Left forelimb (tissue), 1 donor: ENCODE measurements around the gene FBXL22.
A peak's percentile ranks its signal among the peaks of the same experiment; 100 is the strongest.

Experiments used
- DNase-seq: peaks from one replicate; pipeline ENCODE4 v3.0.0-alpha.2; 2018; ENCODE audit warnings: low spot score

Gene FBXL22

DNA sequence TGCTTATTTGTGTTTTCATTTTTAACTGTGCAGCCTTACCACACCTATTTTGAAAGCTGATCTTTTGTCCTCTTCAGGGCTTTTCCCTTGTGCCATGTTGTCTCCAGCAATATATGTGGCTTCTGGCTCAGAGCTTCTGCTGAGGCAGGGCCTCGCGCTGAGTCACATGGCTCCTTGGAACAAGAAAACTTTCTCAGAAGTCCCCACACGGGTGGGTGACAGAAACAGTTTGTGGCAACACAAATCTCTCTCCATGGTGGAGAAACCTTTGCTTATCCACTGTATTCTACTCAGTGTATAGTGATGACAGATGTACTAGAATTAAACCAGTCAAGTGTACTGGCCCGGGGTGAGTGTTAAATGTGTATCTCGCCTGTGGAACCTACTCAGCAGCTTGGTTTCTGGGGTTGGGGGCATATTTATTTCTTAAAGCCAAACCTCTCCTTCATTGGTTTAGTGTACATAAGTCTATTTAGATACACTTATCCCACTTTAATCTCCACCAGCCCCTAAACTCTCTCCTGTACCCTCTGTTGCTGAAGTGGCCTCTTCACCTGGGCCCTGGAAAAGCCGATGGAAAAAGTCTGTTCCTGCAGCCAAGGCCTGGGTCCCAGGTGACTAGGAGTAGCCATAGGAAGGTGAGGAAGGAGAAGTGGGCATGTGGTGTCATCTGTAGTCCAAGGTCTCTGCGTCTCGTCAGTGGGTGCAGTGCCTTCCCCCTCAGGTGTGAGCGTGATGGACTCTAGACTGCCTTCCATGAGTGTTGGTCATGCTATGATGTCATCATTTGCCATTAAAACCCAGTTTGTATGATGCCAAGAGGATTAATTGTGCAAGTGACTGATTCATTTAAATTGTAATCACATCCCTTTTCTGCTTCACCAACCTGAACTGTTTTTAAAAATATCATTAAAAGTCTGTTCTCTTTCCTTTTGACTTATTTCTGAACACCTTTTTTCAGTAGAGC, 3.2 kb upstream of the FBXL22 start:
- no peak for DNase-seq

GRCh38 chr15:63595065-63595464, 2.1 kb upstream of the FBXL22 start:
- DNase-seq = no peak

GRCh38 chr15:63595688-63596087, 1.5 kb upstream of the FBXL22 start:
- DNase-seq = no peak

GRCh38 chr15:63596676-63597037, 530 bp upstream of the FBXL22 start:
- no peak for DNase-seq

GRCh38 chr15:63597821-63598220, 634 bp downstream of the FBXL22 start:
- DNase-seq = no peak

DNA sequence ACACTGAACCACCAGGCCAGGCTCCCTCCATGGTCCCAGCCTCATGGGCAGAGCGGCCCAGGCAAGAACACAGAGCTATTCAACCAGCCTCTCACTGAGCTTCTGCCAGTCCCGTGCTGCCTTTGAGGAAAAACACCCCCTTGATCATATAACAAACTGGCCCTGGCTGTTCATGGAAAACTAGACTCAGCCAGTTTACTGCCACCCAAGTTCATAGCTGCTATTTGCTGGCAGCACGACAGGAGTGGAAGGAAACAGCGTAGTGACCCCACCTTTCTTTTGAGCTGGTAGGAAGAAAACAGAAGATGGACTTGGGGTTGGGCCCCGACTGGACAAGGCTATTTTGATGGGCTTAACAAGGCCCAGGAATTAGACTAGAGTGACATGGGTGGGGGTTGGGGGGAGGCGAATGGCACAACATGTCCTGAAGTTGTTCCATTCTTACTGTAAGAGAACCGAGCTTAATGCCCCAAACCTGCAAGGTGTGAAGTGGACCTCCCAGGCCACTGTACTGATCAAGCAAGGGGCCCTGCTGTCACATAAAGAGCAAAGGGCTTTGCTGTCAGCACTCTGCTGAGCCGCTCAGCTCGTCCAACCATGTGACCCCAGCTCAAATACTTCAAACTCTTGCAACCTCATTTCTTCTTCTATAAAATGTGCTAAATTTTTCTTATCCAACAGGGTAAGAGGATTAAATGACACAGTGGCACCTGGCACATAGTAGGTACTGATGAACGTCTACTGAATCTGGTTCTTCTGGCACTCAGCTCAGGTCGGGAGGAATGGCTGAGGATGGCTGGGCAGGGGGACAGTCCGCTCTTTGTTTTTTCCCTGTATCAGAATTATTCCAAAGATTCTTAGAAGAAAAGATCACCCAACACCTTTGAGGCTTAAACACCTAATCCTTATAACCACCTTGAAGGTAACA, 1.6 kb downstream of the FBXL22 start:
- no peak for DNase-seq

DNA sequence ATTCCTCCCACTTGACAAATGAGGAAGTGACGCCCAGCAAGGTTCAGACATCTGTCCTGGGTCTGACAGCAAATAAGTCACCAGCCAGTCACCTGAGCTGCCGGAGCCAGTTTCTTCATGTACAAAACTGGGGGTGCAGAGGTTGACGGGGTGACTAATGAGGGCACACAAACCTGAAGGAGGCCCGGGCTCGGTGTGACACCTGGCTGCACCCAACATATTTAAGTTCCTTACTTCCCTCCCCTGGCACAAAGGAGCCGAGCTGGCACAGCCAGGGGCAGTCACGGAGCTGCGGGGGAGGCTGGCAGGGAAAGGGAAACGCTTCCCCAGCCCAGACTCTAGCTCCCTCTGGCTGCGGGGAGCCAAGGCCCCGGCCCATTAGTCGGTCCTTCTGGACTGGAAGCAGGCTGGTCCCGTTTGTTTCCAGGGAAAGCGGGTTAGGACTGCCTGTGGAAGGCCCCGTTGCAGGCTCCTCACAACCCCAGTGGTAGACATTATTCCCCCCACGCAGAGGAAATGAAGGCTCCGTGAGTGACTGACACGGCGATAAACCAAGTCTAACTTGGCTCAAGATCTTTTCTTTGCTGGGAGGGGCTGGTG, 2.3 kb downstream of the FBXL22 start:
- no peak for DNase-seq

DNA sequence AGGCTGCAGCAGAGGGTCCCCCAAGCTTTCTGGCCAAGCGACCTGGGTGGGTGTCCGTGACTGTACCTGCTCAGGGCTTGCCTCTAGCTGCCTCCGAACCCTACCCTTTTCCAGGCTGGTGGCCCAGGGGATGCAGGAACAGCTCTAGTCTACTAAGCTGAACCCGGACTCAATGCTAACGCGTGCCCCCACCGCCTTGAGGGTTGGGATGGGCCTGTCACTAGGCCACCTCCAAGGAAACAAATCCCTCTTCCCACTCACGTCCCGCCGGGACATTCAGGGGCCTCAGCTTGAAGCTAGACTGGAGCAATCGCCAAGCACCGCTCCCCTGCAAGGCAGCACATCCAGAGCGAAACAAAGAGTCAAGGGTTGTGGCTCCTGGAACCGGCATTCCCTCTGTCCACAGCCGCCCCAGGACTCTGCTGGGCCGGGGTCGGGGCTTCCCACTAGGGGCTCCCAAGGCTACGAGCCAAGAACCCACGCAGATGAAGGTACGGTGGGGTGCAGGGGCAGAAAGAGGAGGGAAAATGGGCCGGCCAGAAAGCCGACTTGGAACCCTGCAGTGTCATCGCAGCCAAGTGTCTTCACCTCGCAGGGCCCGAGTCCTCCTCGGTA, 2.9 kb downstream of the FBXL22 start:
- no peak for DNase-seq

GRCh38 chr15:63600616-63601025, 3.4 kb downstream of the FBXL22 start:
- peak; percentile 94 for DNase-seq

GRCh38 chr15:63601026-63601703, 4.0 kb downstream of the FBXL22 start:
- DNase-seq = no peak

DNA sequence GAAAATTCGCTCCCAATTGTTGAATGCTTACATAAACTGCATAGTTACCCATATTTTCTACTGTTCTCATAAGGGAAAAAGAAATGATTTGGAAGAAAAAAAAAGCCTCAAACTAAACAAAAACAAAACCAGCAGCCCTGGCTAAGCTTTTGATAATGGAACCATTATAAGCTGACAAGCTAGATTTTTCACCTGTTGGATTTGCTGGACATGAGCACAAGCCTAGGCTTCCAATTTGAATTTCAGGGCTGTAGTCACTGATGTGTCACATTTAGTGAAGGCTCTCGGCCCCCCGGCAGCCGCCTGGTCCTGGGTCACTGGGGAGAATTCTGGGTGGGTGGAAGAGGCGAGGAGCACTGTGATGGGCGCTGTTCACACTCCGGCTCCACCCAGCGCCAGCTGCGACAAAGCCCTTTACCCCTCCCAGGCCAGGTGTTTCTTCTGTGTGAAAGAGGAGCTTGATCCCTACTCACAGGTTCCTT, 4.6 kb downstream of the FBXL22 start:
- DNase-seq = no peak

- no peak for DNase-seq
Observed at GRCh38 chr15:63602595-63602994, 5.4 kb downstream of the FBXL22 start.

DNA sequence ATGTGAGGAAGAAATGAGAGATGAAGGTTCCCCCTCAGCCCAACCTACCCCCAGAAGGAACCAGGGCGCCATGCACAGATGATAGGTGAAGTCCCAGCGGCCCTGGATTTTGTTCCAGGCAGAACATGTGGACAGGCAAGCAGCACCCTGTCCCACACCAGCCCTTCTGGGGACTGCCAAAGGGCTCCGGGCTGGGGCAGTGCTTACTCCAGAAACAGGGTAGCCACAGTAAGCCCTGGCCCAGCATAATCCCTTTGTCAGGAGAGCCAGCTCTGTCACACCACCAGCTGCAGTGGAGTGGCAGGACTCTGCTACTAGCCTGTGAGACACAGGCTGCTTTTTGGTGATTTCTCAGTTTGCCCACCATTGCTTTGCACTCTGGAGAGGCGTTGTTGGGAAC, 6.3 kb downstream of the FBXL22 start:
- no peak for DNase-seq

- DNase-seq = no peak
Observed at GRCh38 chr15:63604281-63604680, 7.1 kb downstream of the FBXL22 start.

GRCh38 chr15:63605036-63605435, 7.8 kb downstream of the FBXL22 start:
- DNase-seq = no peak

GRCh38 chr15:63605816-63606215, 8.6 kb downstream of the FBXL22 start:
- no peak for DNase-seq

- DNase-seq = no peak
Observed at GRCh38 chr15:63606308-63606707, 9.1 kb downstream of the FBXL22 start.

DNA sequence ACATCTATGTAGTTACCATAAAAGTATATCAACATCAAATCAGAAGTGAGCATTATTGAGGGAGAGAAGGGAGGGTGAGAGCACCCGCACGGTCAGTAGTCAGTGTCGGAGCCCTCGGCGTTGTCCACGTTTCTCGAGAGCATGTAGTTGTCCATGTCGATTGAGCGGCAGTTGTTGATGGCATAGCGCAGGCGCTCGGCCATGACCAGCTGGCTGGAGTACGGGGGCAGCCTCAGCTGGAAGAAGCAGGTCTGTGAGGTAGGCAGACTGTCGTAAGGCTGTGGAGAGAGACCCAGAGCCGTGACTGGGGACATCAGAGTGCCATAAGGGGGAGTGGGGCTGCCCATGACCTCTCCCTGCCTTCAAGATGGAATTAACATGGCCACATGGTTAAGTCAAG, 11.8 kb downstream of the FBXL22 start:
- DNase-seq = no peak

DNA sequence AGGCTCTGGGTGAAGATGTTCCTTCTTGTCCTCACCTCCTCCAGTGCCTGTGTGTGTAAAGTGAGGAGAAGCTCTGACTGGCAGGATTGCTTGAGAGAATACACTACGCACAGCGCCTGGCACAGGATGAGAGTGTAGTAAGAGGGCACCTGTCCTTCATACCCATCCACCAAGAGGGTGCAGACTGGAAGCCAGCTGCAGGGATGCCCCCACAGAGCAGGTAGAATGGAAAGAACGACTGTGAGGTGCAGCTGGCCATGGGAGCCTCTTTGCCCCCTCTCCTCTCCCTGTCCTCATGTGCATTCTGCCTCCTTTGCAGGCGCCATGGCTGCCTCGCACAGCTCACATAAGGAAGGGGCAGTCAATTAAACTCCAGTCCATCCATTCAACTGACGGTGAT, 12.3 kb downstream of the FBXL22 start:
- no peak for DNase-seq

DNA sequence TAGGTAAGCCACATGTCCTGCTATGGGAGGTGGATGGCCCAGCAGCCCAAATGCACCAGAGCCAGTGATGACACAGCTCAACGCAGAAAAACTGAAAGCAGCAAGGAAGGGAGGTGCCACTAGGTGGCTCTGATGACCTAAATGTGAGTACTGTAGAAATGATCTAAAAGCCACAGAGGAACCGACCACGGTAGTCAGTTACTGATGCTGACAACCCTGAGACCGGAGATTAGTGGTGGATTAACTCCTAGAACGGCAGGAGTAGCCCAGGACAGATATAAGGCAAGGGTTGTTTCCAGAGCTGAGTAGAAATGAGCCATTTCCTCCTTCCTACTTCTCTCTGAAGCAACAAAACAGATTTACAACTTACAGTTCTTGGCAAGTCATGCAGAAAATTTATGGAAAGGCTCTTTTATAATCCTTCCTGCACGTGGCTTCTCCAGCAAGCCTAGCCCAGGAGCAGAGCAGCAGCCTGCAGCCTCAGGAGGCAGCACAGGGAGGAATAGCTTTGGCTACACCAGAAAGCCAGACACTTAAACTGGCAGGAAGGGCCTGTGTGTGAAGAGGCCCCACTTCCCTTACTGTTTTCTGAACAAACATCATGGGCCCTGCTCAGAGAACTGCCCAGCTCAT, 13.1 kb downstream of the FBXL22 start:
- peak; percentile 77 for DNase-seq

DNA sequence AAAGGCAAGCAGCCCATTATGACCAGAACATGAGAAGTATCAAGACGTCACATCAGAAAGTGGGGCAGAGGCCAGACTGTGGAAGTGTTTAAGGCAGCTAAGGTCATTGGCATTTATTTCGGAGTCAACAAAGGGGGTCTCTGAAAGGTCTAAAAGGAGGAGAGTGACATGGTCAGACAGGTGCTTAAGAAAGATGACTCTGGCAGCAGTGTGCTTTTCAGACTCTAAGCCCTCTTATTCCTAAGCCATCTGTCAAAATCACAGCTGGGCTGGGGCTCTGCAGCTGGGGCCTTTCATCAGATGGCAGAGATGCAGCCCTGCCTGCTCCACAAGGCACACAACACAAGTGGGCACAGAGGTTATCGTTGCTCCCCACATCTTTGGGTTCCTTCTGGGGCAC, 14.0 kb downstream of the FBXL22 start:
- no peak for DNase-seq
